Measurements from ENCODE around the gene C10orf95. TPM values are rescaled to one million over a fixed set of nuclear protein-coding genes. Genes with fewer than 3 reads are reported as not detected.
A peak's percentile ranks its signal among the peaks of the same experiment; 100 is the strongest.

C10orf95 gene
- total RNA-seq, 4 donors from 2014 or later, result 1.0 TPM; not detected in 3

DNA sequence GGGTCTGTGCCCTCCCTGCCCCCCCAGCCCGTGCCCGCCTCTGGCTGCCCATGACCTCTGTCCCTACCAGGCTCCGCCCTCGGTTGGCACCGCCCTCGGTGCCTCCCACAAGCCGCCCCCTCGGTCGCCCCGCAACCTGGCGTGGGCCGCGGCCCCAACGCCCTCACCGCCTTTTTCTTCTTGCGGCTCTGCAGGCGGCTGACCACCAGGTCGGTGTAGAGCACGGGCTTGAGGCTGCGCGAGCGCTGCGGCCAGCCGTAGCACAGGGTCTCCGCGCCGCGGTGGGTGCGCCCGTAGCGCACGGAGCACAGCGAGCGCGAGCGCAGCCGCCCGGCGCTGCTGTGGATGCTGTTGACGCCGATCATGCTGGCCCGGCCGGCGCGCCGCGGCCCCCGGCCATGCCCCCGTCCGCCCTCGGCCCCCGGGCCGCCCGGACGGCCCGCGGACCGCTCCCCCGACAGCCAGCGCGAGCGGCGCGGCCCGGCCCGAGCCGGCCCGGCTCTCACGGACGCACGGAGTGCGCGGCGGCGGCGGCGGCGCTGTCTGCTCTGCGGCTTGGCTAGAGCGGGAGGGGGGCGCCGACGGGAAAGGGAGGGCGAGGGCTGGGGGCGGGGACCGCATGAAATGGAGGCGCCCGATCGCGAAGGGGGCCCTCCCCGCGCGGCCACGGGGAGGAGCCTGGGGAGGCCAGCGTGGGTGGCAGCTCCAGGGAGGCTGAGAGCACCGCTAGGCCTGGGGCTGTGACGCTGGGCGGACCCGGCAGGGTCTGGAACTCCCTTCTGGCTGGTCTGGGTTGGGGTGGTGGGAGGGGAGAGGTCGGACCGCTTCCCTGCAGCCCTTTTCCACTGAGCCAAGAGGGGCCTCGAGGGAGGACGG is 42.4 kb downstream of the C10orf95 start:
- H3K9me3 ChIP-seq, result no peaks in the 10 kb centered on the region
- TF ChIP-seq POLR2AphosphoS5 (IDR thresholded peaks at IDR 0.05) (peak; percentile 63 to 82), POLR2A (IDR thresholded peaks at IDR 0.05; ENCODE audit: low read depth) (no peak), EP300 (IDR thresholded peaks at IDR 0.05) (no peak)
- TF ChIP-seq, protein P1, sequence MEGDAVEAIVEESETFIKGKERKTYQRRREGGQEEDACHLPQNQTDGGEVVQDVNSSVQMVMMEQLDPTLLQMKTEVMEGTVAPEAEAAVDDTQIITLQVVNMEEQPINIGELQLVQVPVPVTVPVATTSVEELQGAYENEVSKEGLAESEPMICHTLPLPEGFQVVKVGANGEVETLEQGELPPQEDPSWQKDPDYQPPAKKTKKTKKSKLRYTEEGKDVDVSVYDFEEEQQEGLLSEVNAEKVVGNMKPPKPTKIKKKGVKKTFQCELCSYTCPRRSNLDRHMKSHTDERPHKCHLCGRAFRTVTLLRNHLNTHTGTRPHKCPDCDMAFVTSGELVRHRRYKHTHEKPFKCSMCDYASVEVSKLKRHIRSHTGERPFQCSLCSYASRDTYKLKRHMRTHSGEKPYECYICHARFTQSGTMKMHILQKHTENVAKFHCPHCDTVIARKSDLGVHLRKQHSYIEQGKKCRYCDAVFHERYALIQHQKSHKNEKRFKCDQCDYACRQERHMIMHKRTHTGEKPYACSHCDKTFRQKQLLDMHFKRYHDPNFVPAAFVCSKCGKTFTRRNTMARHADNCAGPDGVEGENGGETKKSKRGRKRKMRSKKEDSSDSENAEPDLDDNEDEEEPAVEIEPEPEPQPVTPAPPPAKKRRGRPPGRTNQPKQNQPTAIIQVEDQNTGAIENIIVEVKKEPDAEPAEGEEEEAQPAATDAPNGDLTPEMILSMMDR (IDR thresholded peaks at IDR 0.05), result no peak
- H3K27ac ChIP-seq (replicated peaks in 1 of 4), result peak overlapping the region; percentile 85 to 99 (median 90)
- DNase-seq (ENCODE audit: extremely low spot score), result no peak
- H3K4me1 ChIP-seq, result peaks cover 11 to 70% (median 57%) of the 10 kb centered on the region in 4 donors
- 0% methylated on average over 6 of the region's 103 CpGs for WGBS
- peaks cover 0 to 64% (median 17%) of the 10 kb centered on the region in 4 donors for H3K27me3 ChIP-seq
- intact Hi-C loops (cut with DNase I), result no loop called here
- peaks cover 0 to 8% (median 1%) of the 10 kb centered on the region in 4 donors for H3K36me3 ChIP-seq
- peak overlapping the region; percentile 57 to 64 (median 60) for H3K4me3 ChIP-seq

DNA sequence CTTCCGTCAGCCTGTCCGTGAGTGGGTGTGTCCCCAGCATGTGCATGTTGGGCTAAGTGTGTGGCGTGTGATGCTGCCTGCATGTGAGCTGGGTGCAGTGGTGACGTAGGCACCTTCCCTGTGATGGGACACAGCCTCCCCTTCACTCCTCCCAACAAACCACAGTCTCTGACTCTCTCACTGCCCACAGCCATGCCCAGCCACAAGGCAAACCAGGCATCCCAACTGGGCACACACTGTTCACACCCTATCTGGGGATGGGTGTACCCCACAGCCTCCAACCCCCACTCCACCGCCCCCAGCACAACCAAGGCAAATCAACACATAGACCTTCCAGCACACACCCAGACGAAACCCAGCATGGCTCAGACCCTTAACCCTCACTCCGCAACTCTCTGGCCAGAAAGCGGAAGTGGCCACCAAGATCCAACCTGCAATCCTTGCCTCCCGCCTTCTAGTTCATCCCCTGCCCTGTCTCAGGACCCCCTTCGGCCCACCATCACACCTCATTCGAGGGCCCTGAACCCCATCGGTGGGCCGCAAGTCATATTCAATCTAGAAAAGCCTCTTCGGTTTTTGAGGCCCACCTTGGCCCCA is 43.1 kb downstream of the C10orf95 start:
- H3K36me3 ChIP-seq, result peaks cover 0 to 13% (median 3%) of the 10 kb centered on the region in 4 donors
- intact Hi-C loops (cut with DNase I), result no loop called here
- DNase-seq (ENCODE audit: extremely low spot score), result no peak
- peaks cover 11 to 77% (median 62%) of the 10 kb centered on the region in 4 donors for H3K4me1 ChIP-seq
- WGBS, result 55% methylated on average over 10 of the region's 14 CpGs
- peaks cover 0 to 57% (median 14%) of the 10 kb centered on the region in 4 donors for H3K27me3 ChIP-seq
- H3K9me3 ChIP-seq, result no peaks in the 10 kb centered on the region
- peak overlapping the region; percentile 57 to 64 (median 60) for H3K4me3 ChIP-seq
- H3K27ac ChIP-seq (replicated peaks in 1 of 4), result peak overlapping the region; percentile 85 to 99 (median 90)
- TF ChIP-seq, protein P1 (IDR thresholded peaks at IDR 0.05), result no peak
- peak; percentile 84 to 89 for TF ChIP-seq POLR2AphosphoS5 (IDR thresholded peaks at IDR 0.05)
- peak; percentile 69 for TF ChIP-seq EP300 (IDR thresholded peaks at IDR 0.05)
- TF ChIP-seq POLR2A (IDR thresholded peaks at IDR 0.05; ENCODE audit: low read depth), result no peak

DNA sequence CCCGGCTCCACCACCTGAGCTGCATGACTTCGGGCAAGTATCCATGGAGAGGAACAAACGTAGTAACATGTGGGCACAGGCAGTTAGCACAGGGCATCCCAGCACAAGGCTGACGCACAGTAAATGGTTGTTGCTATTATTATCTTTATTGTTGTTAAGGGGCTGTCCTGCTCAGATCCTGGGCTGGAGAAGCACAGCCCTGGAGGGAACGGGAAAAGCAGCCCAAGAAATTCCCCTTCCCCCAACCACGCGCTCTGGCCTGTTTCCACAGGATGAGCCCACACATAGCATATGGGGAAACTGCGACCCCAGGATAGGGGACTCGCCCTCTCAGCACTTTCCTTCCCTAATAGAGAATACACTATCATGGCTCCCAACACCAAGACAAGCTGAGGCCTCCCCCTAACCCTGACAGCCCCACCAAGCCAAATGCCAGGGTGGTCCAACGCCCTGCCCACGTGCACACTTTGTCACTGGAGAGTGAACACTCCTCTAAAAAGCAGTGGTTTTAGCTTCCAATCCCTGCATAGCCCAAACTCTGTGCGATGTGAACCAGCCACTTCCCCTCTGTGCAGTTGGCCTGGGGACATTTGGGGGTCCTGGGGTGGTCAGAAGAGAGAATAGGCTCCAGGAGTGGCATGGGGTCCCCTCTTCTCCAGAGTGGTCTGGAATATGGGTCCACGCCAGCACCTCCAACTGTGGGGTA is 43.8 kb downstream of the C10orf95 start:
- Histone ChIP-seq H3K36me3 (peaks cover 0 to 19% (median 6%) of the 10 kb centered on the region in 4 donors), H3K4me3 (peak overlapping the region in 3 of 4 donors; percentile 59 to 64 (median 61)), H3K4me1 (peaks cover 11 to 83% (median 66%) of the 10 kb centered on the region in 4 donors), H3K27ac (replicated peaks in 1 of 4) (peak overlapping the region; percentile 85 to 99 (median 90)), H3K9me3 (no peaks in the 10 kb centered on the region), H3K27me3 (peaks cover 0 to 51% (median 14%) of the 10 kb centered on the region in 4 donors)
- TF ChIP-seq POLR2A (IDR thresholded peaks at IDR 0.05; ENCODE audit: low read depth), result no peak
- TF ChIP-seq EP300 (IDR thresholded peaks at IDR 0.05), result peak; percentile 90
- TF ChIP-seq POLR2AphosphoS5 (IDR thresholded peaks at IDR 0.05), result peak; percentile 50 to 89
- DNase-seq (ENCODE audit: extremely low spot score), result no peak
- 55% methylated on average over 8 of the region's 13 CpGs for WGBS
- intact Hi-C loops (cut with DNase I), result no loop called here

GRCh38 chr10:102406815-102407214 is 44.5 kb downstream of the C10orf95 start:
- H3K36me3 ChIP-seq, result peaks cover 0 to 27% (median 14%) of the 10 kb centered on the region in 4 donors
- intact Hi-C loops (cut with DNase I), result no loop called here
- peaks cover 0 to 43% (median 12%) of the 10 kb centered on the region in 4 donors for H3K27me3 ChIP-seq
- DNase-seq (ENCODE audit: extremely low spot score), result no peak
- H3K9me3 ChIP-seq, result no peaks in the 10 kb centered on the region
- TF ChIP-seq POLR2AphosphoS5 (IDR thresholded peaks at IDR 0.05) (peak; percentile 65 to 81), EP300 (IDR thresholded peaks at IDR 0.05) (peak; percentile 41)
- TF ChIP-seq, protein P1 (IDR thresholded peaks at IDR 0.05), result no peak
- peak overlapping the region in 2 of 4 donors; percentile 10 to 19 for H3K4me3 ChIP-seq
- peak overlapping the region; percentile 85 to 99 (median 90) for H3K27ac ChIP-seq (replicated peaks in 1 of 4)
- WGBS, result 40% methylated on average over 1 of the region's 2 CpGs
- H3K4me1 ChIP-seq, result peaks cover 11 to 91% (median 74%) of the 10 kb centered on the region in 4 donors

All from esophagus muscularis mucosa (tissue), 4 donors.